HG03575 (cell line): ENCODE measurements around the gene USP24.

Source experiments
- ATAC-seq: cut with Tn5 transposase; IDR thresholded peaks from one replicate; pipeline ENCODE4 v1.9.1; 2021; ENCODE audit not compliant: unreplicated experiment, insufficient number of reproducible peaks, low FRiP score; ENCODE audit errors: extremely low read depth

USP24 gene

GRCh38 chr1:55215194-55216021, at the start of gene USP24:
TSS of gene USP24 (minus strand) at chr1:55215364. CDS start at chr1:55215113, 251 bp downstream.
- no peak for ATAC-seq

GRCh38 chr1:55262822-55263221, 47.7 kb upstream of the USP24 start:
- no peak for ATAC-seq

- ATAC-seq: no peak
Measured at GRCh38 chr1:55259911-55260609, 44.9 kb upstream of the USP24 start.

GRCh38 chr1:55257958-55258357, 42.8 kb upstream of the USP24 start:
- ATAC-seq: no peak

- ATAC-seq: no peak
Measured at GRCh38 chr1:55255901-55256300, 40.7 kb upstream of the USP24 start.

GRCh38 chr1:55252942-55253589, 37.9 kb upstream of the USP24 start:
- no peak for ATAC-seq

- ATAC-seq: no peak
Measured at GRCh38 chr1:55250399-55251075, 35.4 kb upstream of the USP24 start.

- ATAC-seq: no peak
Measured at GRCh38 chr1:55249646-55250398, 34.7 kb upstream of the USP24 start.

GRCh38 chr1:55246896-55247295, 31.7 kb upstream of the USP24 start:
- no peak for ATAC-seq

GRCh38 chr1:55246331-55246730, 31.2 kb upstream of the USP24 start:
- no peak for ATAC-seq

- no peak for ATAC-seq
Measured at GRCh38 chr1:55245781-55246180, 30.6 kb upstream of the USP24 start.

- ATAC-seq: no peak
Measured at GRCh38 chr1:55244476-55245099, 29.4 kb upstream of the USP24 start.

GRCh38 chr1:55243655-55244054, 28.5 kb upstream of the USP24 start:
- ATAC-seq: no peak

- no peak for ATAC-seq
Measured at GRCh38 chr1:55239548-55239947, 24.4 kb upstream of the USP24 start.

GRCh38 chr1:55235722-55236121, 20.6 kb upstream of the USP24 start:
- no peak for ATAC-seq

GRCh38 chr1:55234016-55234415, 18.9 kb upstream of the USP24 start:
- no peak for ATAC-seq

- no peak for ATAC-seq
Measured at GRCh38 chr1:55233145-55233777, 18.1 kb upstream of the USP24 start.
